GM18517 (cell line): ENCODE data around the gene KATNBL1.
"Not testable (repeated sequence)": the region's sequence is repeated elsewhere in the genome, so short reads cannot be mapped to it uniquely, and the experiment has no call there.

Experiments
- ATAC-seq: cut with Tn5 transposase; IDR thresholded peaks from one replicate; pipeline ENCODE4 v1.9.1; 2021; ENCODE audit warnings: mild to moderate bottlenecking, moderate library complexity; ENCODE audit not compliant: unreplicated experiment

Gene KATNBL1

DNA sequence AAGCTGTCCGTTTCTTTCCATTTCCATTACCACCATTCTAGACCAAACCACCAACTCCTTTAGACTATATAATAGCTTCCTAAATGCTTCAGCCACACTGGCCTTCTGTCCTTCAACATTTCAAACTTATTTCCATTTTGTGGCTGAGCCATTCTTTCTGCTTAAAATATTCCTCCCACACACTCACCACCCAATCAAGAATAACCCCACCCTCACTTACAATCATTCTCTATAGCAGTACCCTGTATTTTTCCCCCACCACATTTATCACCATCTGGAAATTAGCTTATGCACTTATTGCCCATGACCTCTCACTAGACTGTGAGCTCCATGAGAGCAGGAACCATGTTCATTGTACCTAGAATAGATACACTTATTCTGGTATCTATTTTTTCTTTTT, 6.6 kb downstream of the KATNBL1 start:
- ATAC-seq: no peak

DNA sequence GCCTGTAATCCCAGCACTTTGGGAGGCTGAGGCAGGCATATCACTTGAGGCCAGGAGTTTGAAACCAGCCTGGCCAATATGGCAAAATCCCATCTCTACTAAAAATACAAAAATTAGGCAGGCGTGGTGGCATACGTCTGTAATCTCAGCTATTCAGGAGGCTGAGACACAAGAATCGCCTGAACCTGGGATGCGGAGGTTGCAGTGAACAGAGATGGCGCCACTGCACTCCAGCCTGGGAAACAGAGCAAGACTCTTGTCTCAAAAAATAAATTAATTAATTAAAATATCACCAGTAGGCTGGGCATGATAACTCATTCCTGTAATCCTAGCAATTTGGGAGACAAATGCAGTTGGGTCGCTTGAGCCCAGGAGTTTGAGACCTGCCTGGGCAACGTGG, 16.6 kb downstream of the KATNBL1 start:
- not testable (repeated sequence) for ATAC-seq

DNA sequence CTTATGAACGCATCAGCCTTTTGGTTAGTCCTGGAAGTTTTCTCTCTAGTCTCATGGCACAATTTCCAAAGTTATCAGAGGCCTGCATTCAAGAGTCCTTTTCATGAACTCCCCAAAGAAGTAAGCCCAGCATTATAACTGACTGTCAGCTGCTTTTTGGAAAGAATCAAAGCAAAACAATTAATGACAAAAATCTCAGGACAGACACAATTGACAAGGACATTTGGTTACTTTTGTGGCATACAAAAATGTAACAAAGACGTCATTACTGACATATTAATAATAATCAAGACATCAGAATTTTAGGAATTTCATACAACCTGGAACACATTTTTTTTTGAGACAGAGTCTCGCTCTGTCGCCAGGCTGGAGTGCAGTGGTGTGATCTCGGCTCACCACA, 21.2 kb downstream of the KATNBL1 start:
- ATAC-seq: no peak

DNA sequence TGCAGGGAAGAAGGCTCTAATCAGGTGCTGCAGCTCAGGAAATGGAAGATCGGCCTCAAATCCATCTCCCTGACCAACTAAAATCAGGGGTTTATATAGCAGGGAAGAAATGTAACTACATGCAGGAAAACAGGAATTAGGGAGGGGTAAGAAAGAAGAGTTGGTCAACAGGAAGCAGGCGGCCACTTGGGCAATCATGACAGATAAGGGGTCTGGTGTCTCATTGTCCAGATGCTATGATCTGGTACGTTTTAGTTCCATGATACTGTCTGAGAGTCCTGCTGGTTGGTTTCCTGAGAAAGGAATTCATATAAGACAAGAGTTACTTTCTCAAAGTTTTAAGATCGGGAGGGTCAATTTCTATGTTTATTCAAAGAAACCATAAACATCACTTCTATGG, 24.2 kb downstream of the KATNBL1 start:
- no peak for ATAC-seq

DNA sequence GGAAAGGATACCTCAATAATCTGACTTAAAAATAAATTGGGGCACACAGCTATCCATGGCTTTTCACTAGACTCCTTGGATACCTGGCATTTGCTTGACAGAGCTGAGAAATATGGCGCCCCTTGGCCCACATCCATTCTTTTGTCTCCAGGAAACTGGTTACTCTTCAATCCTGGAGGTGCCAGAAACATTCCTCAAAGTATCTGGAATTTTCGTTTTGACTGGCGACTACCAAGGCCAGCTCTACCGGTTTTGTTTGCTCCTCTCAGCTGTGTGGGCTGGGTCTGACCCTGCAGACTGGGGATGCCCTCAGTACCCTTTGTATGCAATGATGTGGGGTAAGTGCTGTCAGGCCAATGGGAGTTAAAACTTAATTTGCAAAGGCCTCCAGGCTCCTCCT, 27.0 kb downstream of the KATNBL1 start:
- ATAC-seq: no peak

DNA sequence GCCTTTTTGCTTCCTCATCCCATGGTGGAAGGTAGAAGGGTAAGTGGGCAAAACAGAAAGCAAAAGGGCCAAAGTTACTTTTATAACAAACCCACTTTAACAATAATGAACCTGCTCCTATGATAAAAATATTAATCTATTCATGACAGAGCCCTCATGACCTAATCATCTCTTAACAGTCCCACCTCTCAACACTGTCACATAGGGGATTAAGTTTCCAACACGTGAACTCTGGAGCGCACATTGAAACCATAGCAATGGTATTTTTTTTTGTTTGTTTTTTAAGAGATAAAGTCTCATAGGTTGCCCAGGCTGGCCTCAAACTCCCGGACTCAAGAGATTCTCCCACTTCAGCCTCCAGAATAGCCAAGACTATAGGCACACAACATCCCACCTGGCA, 30.7 kb downstream of the KATNBL1 start:
- no peak for ATAC-seq

DNA sequence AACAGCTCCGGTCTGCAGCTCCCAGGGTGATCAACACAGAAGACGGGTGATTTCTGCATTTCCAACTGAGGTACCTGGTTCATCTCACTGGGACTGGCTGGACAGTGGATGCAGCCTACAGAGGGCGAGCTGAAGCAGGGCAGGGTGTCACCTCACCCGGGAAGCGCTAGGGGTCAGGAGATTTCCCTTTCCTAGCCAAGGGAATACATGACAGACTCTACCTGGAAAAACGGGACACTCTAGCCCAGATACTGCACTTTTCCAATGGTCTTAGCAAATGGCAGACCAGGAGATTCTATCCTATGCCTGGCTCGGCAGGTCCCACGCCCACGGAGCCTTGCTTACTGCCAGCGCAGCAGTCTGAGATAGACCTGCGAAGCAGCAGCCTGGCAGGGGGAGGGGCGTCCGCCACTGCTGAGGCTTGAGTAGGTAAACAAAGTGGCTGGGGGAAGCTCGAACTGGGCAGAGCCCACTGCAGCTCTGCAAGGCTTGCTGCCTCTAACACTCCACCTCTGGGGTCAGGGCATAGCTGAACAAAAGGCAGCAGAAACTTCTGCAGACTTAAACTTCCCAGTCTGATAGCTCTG, 43.8 kb downstream of the KATNBL1 start:
- ATAC-seq: not testable (repeated sequence)

DNA sequence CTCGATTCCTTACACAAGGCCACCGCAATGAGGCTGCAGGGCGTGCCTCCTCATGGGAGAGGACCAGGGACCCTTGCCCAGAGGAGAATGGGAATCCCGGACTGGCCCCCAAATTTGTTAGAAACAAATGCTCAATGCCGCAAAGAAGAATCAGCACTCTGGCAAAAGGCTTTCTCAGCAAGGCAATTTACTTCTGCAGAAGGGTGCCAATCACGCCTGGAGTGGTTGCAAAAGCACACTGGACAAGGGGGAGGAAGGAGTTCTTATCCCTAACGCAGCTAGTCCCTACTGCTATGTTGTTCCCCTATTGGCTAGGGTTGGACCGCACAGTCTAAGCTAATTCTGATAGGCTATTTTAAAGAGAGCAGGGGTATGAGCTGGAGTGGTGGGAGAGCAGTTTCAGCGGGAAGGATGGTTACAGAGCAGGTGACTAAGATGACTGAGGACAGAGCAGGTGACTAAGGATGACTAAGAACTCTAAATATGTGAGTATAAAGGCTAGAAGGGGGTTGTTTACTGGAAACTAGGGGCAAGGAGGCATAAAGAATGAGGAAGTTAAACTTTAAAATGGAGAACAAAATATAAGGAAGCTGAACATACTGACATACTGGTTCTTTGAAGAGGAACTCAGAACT, 48.5 kb downstream of the KATNBL1 start:
- no peak for ATAC-seq

DNA sequence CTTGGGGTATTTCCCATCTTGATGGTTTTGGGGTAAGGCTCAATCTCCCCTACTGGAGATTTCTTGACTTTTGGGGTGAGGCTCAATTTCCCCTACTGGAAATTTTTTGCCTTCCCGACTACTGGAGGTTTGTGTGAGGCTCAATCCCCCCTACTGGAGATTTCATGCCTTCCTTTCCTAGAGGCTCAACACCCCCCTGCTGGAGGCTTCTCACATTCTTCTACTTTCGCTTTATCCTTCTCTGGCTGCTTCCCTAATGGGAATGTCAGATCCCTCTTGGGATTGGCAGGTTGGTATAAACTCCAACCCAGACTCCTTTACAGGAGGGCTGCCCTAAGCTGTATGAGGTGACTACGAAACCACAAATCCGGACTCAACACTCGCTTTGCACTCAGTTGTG, 49.2 kb downstream of the KATNBL1 start:
- no peak for ATAC-seq

DNA sequence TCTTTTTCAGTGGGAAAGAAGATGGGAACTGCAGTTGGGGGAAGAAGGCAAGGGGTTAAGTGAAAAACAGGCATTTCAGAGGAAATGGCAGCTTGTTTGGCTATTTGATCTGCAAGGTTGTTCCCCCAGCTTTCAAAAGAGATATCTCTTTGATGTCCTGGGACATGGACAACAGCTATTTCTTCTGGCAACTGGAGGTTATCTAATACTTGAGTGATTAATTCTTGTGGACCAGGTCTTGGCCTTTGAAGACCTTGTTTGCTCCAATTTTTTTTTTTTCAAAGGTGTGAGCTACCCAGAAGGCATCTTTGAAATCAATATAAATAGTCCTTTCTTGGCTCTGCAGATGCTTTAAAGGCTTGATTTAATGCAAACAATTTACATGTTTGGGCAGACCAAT, 51.5 kb downstream of the KATNBL1 start:
- no peak for ATAC-seq

DNA sequence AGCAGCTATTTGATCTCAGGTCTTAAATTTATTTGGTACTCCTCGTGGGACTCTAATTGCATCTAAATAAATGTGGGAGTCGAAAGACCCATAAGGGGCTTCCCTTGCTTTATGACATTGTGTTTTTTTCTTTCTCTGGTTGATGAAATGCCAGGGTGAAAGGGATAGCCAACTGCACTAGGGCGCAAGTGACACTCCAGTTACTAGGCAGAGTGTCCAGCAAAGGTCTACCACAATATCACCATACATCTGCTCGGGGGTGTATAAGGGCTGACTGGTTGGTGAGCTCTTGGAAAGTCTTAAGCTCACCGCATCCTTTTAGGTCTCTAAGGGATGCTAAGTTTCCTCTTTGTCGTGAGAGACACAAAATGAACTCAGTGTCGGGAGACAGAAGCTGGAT, 54.0 kb downstream of the KATNBL1 start:
- ATAC-seq: no peak

DNA sequence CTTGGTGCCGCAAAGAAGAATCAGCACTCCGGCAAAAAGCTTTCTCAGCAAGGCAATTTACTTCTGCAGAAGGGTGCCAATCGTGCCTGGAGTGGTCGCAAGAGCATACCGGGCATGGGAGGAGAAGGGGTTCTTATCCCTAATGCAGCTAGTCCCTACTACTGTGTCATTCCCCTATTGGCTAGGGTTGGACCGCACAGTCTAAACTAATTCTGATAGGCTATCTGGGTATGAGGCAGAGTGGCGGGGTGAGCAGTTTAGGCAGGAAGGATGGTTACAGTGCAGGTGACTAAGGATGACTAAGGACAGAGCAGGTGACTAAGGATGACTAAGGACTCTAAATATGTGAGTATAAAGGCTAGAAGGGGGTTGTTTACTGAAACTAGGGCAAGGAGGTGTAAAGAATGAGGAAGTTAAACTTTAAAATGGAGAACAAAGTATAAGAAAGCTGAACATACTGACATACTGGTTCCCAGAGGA, 55.1 kb downstream of the KATNBL1 start:
- ATAC-seq: no peak

DNA sequence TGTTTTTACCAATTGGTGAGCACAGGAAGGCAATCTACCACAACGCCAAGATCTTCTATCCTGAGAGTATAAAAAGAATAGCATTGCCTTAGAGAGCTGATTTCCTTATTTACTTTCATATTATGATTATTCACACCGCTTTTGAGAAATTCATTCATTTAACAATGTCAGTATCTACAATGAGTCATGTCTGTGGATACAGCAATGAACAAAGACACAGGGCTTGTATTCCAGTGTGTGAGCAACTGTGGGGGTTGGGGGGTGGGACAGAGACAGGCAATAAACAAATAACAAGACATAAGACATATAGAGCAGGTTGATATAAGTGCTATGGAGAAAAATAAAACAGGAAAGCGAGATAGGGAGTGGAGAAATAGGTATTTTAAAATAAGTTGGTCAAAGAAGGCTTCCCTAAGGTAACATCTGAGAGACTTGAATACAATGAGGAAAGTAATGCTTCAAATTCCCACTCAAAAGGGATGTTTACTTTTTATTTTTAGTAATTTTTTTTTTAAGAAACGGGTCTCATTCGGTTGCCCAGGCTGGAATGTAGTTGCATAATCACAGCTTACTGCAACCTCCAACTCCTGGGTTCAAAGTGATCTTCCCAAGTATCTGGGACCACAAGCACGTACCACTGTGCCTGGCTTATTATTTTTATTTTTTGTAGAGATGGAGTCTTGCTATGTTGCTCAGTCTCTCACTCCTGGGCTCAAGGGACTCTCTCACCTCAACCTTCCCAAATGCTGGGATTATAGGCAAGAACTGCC, 62.3 kb downstream of the KATNBL1 start:
- no peak for ATAC-seq

DNA sequence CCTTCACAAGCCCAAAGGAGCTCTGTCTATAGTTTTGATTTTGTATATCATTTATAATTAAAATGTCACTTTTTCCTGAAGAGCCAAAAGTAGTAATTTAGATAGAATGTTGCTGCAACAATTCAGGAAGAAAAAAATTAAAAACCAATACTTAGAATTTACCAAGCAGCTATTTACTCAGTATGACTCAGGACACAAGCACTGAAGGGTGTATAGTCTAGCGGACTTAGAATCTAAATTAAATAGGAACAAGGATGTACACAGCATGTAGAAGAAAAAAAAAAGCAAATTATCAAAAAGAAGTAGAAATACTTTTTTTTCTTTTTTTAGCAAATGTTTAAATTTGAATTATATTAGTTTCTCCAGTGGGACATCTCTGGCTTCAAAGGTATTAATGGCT, 76.4 kb downstream of the KATNBL1 start:
- no peak for ATAC-seq

DNA sequence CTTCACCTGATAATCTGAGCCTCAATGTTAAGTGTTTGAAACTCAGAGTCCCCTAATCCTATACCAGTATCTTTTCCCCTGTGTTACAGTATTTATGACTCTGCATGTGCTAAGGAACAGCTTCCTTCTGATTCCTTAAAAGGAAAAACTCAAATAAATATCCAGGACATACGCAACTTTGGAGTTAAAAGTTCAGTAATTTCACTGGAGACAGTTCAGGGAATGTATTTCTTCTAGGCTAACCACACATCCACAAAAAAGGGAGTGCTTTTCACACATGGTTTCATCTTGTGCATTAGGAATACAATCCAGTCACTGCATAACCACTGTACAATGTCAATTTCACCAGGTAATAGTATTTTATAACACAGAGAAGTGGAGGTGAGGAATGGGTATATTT, 77.0 kb downstream of the KATNBL1 start:
- ATAC-seq: no peak

DNA sequence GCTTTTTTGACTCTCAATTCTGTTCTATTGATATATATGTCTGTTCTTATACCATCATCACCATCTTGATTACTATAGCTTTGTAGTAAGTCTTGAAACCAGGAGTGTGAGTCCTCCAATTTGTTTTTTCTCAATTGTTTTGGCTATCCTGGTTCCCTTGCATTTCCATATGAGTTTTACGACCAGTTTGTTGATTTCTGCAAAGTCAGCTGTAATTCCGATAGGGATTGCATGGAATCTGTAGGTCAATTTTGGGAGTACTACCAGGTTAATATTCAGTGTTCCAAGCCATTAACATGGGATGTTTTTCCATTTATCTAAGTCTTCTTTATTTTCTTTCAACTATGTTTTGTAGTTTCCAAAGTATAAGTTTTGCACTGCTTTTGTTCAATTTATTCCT, 81.0 kb downstream of the KATNBL1 start:
- no peak for ATAC-seq

DNA sequence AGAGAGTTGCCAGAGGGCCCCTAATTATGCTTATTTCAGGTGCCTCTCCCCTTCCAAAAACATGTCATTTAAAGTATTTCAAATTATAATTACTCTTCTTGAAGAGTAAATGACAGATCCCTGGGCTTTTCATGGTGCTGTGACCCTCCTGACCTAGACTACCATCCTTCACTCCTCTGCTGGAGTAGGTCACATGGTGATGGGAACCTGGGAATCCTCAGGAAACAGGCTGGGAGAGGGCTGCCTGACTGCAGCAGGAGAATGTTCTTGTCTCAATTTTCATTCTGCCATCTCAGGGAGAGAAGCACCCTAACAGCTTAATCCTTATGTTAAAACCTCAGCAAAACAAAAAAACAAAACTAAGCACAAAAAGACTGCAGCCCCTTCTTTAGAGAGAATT, 83.4 kb downstream of the KATNBL1 start:
- no peak for ATAC-seq

DNA sequence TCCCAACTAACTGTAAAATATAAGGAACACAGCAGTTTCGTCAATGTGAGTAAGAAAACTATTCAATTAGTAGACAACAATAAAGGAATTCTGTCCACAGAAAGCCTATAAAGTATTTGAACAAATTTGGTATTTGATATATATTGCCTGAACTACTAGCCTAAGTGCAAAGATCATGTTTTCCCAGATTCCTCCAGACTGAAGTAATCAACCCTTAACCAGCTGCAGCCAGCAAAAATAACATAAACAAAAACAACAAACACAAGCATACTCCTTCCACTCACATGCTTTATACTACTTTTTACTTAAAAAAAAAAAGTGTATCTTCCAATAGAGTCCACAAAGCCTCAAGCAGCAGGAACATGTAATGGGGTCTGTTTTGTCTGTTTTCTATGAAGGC, 84.0 kb downstream of the KATNBL1 start:
- no peak for ATAC-seq

DNA sequence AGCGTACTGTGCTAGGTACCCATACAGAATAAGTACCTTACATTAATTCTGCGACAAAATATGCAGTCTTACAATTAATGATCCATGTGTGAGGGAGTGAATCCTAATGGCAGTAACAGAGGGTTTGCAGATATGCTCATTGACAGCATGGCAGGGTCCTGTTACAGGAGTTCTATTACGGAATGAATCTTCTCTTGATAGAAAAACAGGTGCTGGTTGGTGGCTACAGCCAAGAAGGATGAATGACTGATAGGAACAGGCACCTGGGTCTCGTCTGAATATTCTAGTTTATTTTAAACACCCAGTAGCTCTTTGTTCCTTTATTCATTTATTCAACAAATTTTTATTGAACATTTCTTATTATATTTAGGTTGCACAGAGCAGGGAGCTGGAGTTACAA, 85.2 kb downstream of the KATNBL1 start:
- no peak for ATAC-seq

DNA sequence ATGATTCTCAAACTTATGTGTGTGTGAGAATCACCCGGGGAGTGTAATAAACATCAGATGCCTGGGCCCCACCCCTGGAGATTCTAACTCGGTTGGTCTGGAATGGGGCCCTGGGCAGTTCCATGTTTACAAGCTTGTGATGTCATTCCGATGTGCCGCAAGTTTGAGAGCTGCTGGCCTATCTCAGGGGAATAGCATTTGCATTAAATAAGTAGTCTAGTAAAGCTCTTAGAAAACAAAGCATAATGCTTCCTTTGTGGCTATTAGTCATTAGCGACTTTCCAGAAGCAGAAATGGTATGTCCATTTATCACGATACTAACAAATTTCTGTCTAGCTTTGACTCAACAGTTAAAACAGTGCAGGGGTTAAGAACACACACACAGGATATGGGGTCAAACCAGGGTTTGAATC, 87.1 kb downstream of the KATNBL1 start:
- ATAC-seq: no peak

DNA sequence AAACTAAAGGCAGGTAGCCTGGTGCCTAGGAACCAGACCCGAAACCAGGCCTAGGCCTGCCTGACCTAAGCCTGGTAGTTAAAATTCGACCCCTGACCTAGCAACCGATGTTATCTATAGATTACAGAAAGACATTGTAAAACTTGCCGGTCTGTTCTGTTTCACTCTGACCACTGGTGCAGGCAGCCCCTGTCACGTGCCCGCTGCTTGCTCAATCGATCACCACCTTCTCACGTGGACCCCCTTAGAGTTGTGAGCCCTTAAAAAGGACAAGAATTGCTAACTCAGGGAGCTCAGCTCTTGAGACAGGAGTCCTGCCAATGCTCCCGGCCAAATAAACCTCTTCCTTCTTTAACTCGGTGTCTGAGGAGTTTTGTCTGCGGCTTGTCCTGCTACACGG, 88.1 kb downstream of the KATNBL1 start:
- ATAC-seq: not testable (repeated sequence)

DNA sequence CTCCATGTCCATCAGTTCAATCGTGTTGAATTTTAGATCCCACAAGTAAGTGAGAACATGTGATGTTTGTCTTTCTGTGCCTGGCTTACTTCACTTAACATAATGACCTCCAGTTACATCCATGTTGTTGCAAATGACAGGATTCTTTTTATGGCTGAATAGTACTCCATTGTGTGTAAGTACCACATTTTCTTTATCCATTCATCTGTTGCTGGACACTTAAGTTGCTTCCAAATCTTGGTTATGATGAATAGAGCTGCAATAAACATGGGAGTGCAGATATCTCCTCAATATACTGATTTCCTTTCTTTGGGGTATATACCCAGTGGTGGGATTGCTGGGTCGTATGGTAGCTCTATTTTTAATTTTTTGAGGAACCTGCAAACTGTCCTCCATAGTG, 89.5 kb downstream of the KATNBL1 start:
- not testable (repeated sequence) for ATAC-seq
